Spleen (tissue), 7 donors: ENCODE measurements around the gene ELF5.

Experiments used
- POLR2A ChIP-seq, 3 donors: fragments of 450-650 bp; IDR thresholded peaks; one replicate each; pipeline ENCODE4 v1.5.1; 2017; ENCODE audit warnings: antibody characterized with exemption in 3 of 3, mild to moderate bottlenecking in 1 of 3
- POLR2AphosphoS5 ChIP-seq, 3 donors: sonication (generic); formaldehyde crosslinking; IDR thresholded peaks; one replicate each; pipeline ENCODE4 v1.5.1; 2017; ENCODE audit warnings: antibody characterized with exemption in 3 of 3
- TF ChIP-seq, protein P1 (sequence below), 11 experiments: fragments of 200-600 bp in 7 of 11; fragments of 450-650 bp in 4 of 11; sonication (generic) in 4 of 11; IDR thresholded peaks in 8 of 11; conservative IDR thresholded peaks in 3 of 11; 1 replicate in 7 of 11; 2 replicates in 4 of 11; pipeline versions ENCODE4 v1.4.0 to v1.8.0; 2016 to 2021; ENCODE audit warnings: antibody characterized with exemption in 11 of 11, inconsistent platforms in 4 of 11, mild to moderate bottlenecking in 1 of 11
- donor health status: DM: no; HTN: no; CAD: no; lungs with moderate emphysema.
- donor health status: DM: no; HTN: no; CAD: no.
- donor health status: DM: no; HTN: no; CAD: no.

- TF ChIP-seq POLR2A (IDR thresholded peaks at IDR 0.05) (no peak), POLR2AphosphoS5 (IDR thresholded peaks at IDR 0.05) (no peak)
- TF ChIP-seq, protein P1, sequence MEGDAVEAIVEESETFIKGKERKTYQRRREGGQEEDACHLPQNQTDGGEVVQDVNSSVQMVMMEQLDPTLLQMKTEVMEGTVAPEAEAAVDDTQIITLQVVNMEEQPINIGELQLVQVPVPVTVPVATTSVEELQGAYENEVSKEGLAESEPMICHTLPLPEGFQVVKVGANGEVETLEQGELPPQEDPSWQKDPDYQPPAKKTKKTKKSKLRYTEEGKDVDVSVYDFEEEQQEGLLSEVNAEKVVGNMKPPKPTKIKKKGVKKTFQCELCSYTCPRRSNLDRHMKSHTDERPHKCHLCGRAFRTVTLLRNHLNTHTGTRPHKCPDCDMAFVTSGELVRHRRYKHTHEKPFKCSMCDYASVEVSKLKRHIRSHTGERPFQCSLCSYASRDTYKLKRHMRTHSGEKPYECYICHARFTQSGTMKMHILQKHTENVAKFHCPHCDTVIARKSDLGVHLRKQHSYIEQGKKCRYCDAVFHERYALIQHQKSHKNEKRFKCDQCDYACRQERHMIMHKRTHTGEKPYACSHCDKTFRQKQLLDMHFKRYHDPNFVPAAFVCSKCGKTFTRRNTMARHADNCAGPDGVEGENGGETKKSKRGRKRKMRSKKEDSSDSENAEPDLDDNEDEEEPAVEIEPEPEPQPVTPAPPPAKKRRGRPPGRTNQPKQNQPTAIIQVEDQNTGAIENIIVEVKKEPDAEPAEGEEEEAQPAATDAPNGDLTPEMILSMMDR (IDR thresholded peaks at IDR 0.05 in 8 of 11, conservative IDR thresholded peaks at IDR 0.05 in 3 of 11) = no peak
Measured at GRCh38 chr11:34552270-34552669, 38.7 kb upstream of the ELF5 start.
